Tibial artery (tissue), 4 donors: ENCODE data around the gene TBC1D4.

ENCODE experiments used
- DNase-seq, 2 donors: peaks; one replicate each; pipeline ENCODE4 v3.0.0-alpha.2; 2019
- H3K27ac ChIP-seq, 2 donors: fragments of 200-600 bp; sonication (generic) in 1 of 2; 1 replicate in 1 of 2; 2 replicates in 1 of 2; pipeline ENCODE4 v1.5.1; 2018 to 2019; ENCODE audit warnings: mild to moderate bottlenecking in 1 of 2
- H3K27me3 ChIP-seq, 2 donors: fragments of 200-600 bp; sonication (generic) in 1 of 2; one replicate each; pipeline versions ENCODE4 v1.5.1 to v1.6.0; 2016 to 2019
- H3K36me3 ChIP-seq, 3 donors: fragments of 200-600 bp; sonication (generic) in 2 of 3; one replicate each; pipeline ENCODE4 v1.5.1; 2016 to 2019; ENCODE audit warnings: mild to moderate bottlenecking in 2 of 3
- H3K4me1 ChIP-seq, 4 donors: fragments of 200-600 bp; sonication (generic) in 2 of 4; 1 replicate in 3 of 4; 2 replicates in 1 of 4; pipeline ENCODE4 v1.5.1; 2016 to 2019
- H3K4me3 ChIP-seq, 2 donors: fragments of 200-600 bp; sonication (generic) in 1 of 2; 1 replicate in 1 of 2; 2 replicates in 1 of 2; pipeline ENCODE4 v1.5.1; 2018 to 2019; ENCODE audit warnings: mild to moderate bottlenecking in 2 of 2
- H3K9me3 ChIP-seq, 3 donors: fragments of 200-600 bp; sonication (generic) in 1 of 3; one replicate each; pipeline ENCODE4 v1.5.1; 2016 to 2019
- intact Hi-C: fragments of 100-400 bp; cut with DNase I; formaldehyde crosslinking; loops from one replicate; pipeline ENCODE4 v1.15.0; 2023; ENCODE audit warnings: low total_unique reads
- TF ChIP-seq, protein P1 (sequence below), 2 experiments: fragments of 200-600 bp in 1 of 2; fragments of 450-650 bp in 1 of 2; IDR thresholded peaks; one replicate each; pipeline ENCODE4 v1.5.1; 2017 to 2019; ENCODE audit warnings: antibody characterized with exemption in 2 of 2, mild to moderate bottlenecking in 1 of 2, moderate library complexity in 1 of 2

TBC1D4 gene

DNA sequence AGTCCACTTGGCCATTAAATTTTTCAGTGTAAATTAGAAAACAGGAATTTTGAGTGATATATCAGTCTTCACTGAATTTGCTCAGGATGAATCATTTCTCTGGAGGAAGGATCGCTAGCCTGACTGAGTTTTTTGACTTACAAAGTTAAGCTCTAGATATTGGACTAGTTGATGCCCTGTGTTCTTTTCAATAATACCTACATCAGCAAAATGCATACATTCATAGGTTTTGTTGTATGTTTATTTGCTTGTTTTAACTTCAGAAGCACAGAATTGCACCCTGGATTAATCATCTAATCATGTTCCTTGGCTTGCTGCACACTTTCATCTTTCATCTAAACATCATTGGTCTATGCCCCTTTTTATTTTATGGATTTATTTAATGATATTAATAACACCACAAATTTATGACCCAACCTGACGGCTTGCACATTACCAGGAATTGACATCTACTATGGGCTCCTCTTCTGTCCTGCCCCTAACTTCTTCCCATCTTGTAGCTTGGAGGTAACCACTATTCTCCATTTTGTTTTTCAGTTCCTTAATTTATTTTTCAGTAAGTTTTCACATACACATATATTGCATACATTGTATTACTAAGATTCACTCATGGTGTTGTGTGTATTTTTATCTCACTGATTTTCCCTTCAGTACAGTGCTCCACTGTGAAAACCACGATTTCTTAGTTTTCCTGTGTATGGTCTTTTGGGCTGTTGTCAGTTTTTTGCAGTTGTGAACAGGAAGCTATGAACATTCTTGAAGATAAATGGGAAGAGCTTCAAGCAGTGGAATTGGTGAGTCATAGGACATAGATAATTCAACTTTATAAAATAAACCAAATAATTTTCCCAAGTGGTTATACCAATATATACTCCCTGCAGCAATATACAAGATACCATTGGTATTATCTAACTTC lies 32.4 kb upstream of the TBC1D4 start:
- no peaks in the 10 kb centered on the region for H3K27me3 ChIP-seq
- DNase-seq, result no peak
- H3K9me3 ChIP-seq, result no peaks in the 10 kb centered on the region
- TF ChIP-seq, protein P1, sequence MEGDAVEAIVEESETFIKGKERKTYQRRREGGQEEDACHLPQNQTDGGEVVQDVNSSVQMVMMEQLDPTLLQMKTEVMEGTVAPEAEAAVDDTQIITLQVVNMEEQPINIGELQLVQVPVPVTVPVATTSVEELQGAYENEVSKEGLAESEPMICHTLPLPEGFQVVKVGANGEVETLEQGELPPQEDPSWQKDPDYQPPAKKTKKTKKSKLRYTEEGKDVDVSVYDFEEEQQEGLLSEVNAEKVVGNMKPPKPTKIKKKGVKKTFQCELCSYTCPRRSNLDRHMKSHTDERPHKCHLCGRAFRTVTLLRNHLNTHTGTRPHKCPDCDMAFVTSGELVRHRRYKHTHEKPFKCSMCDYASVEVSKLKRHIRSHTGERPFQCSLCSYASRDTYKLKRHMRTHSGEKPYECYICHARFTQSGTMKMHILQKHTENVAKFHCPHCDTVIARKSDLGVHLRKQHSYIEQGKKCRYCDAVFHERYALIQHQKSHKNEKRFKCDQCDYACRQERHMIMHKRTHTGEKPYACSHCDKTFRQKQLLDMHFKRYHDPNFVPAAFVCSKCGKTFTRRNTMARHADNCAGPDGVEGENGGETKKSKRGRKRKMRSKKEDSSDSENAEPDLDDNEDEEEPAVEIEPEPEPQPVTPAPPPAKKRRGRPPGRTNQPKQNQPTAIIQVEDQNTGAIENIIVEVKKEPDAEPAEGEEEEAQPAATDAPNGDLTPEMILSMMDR (IDR thresholded peaks at IDR 0.05), result no peak
- H3K27ac ChIP-seq, result no peak overlapping the region
- no peak overlapping the region for H3K4me3 ChIP-seq
- no peaks in the 10 kb centered on the region for H3K4me1 ChIP-seq
- intact Hi-C loops, result no loop called here
- no peaks in the 10 kb centered on the region for H3K36me3 ChIP-seq

GRCh38 chr13:75513271-75513670 lies 31.3 kb upstream of the TBC1D4 start:
- TF ChIP-seq, protein P1 (IDR thresholded peaks at IDR 0.05), result no peak
- no peak for DNase-seq
- Histone ChIP-seq H3K9me3 (no peaks in the 10 kb centered on the region), H3K27ac (no peak overlapping the region), H3K36me3 (no peaks in the 10 kb centered on the region), H3K4me3 (no peak overlapping the region), H3K4me1 (no peaks in the 10 kb centered on the region), H3K27me3 (no peaks in the 10 kb centered on the region)
- intact Hi-C loops, result no loop called here

- intact Hi-C loops, result no loop called here
- no peaks in the 10 kb centered on the region for H3K4me1 ChIP-seq
- TF ChIP-seq, protein P1 (IDR thresholded peaks at IDR 0.05), result no peak
- H3K27ac ChIP-seq, result no peak overlapping the region
- H3K36me3 ChIP-seq, result no peaks in the 10 kb centered on the region
- no peak overlapping the region for H3K4me3 ChIP-seq
- no peaks in the 10 kb centered on the region for H3K9me3 ChIP-seq
- no peaks in the 10 kb centered on the region for H3K27me3 ChIP-seq
- no peak for DNase-seq
Observed at GRCh38 chr13:75512253-75512652, 30.3 kb upstream of the TBC1D4 start.

- Histone ChIP-seq H3K4me3 (no peak overlapping the region), H3K4me1 (no peaks in the 10 kb centered on the region), H3K36me3 (no peaks in the 10 kb centered on the region), H3K27ac (no peak overlapping the region), H3K9me3 (no peaks in the 10 kb centered on the region), H3K27me3 (no peaks in the 10 kb centered on the region)
- TF ChIP-seq, protein P1 (IDR thresholded peaks at IDR 0.05), result no peak
- DNase-seq, result no peak
- intact Hi-C loops, result no loop called here
Observed at GRCh38 chr13:75511051-75511625, 29.2 kb upstream of the TBC1D4 start.

DNA sequence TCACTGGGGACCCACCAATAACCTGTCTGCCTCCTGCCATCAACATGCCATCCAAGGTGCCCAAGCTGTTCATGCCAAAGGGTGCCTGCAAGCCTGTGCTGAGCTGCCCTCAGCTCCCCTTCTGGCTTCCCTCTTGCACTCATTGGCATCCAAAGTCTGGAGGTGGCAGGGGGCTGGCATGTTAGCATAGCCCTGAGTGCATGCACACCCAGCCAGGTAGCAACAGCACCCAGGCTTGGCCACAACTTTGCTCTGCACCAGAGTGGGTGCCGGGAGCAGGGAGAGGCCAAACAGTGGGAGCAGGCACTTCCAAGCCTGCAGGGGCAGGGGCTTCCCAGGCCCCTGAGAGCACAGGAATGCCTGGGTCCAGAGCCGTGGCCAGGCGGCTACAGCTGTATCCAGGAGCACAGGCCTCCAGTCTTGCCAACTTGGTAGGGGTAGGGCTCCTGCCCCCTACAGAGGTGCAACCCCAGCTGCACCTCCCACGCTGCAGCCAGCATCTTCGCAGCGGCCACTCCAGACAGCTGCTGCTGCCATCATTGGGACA lies 26.1 kb upstream of the TBC1D4 start:
- H3K27ac ChIP-seq, result no peak overlapping the region
- TF ChIP-seq, protein P1 (IDR thresholded peaks at IDR 0.05), result no peak
- no peaks in the 10 kb centered on the region for H3K36me3 ChIP-seq
- no peaks in the 10 kb centered on the region for H3K9me3 ChIP-seq
- no peak for DNase-seq
- intact Hi-C loops, result no loop called here
- no peaks in the 10 kb centered on the region for H3K27me3 ChIP-seq
- no peak overlapping the region for H3K4me3 ChIP-seq
- no peaks in the 10 kb centered on the region for H3K4me1 ChIP-seq
